Colonic mucosa (tissue), 4 donors: Measurements from ENCODE around the gene DLGAP1. TPM values are rescaled to one million over a fixed set of nuclear protein-coding genes. Genes with fewer than 3 reads are reported as not detected.
"Not testable (repeated sequence)": the region's sequence is repeated elsewhere in the genome, so short reads cannot be mapped to it uniquely, and the experiment has no call there.

Source experiments
- DNase-seq: peaks from one replicate; pipeline ENCODE4 v3.0.0-alpha.2; 2020
- H3K27ac ChIP-seq: fragments of 200-600 bp; one replicate; pipeline ENCODE4 v1.8.0; 2021
- H3K27me3 ChIP-seq: fragments of 200-600 bp; one replicate; pipeline ENCODE4 v1.8.0; 2021
- H3K36me3 ChIP-seq: fragments of 200-600 bp; one replicate; pipeline ENCODE4 v1.8.0; 2021
- H3K4me1 ChIP-seq: fragments of 200-600 bp; one replicate; pipeline ENCODE4 v1.8.0; 2021; ENCODE audit warnings: mild to moderate bottlenecking
- H3K4me3 ChIP-seq: fragments of 200-600 bp; one replicate; pipeline ENCODE4 v1.8.0; 2021
- H3K9ac ChIP-seq, 2 donors: one replicate each; pipeline ENCODE4 v1.7.0; 2013; ENCODE audit warnings: control low read depth in 2 of 2, low read depth in 2 of 2, low read length in 2 of 2
- H3K9me3 ChIP-seq: fragments of 200-600 bp; one replicate; pipeline ENCODE4 v1.8.0; 2021
- intact Hi-C: fragments of 100-400 bp; cut with DNase I; formaldehyde crosslinking; loops from one replicate; pipeline ENCODE4 v1.14.1; 2022
- total RNA-seq, 2 donors: library from RNA; stranded (reverse); fragmentation: NEBNext Ultra II Directional in 1 of 2; extraction: Animal tissue kit (Norgen Biotek cat#: 25700) in 1 of 2; gene quantifications; one replicate each; pipeline ENCODE4 v1.2.1, GENCODE V29; 2021
- TF ChIP-seq, protein P1 (sequence below): fragments of 200-600 bp; IDR thresholded peaks from one replicate; pipeline ENCODE4 v1.8.0; 2022; ENCODE audit warnings: antibody characterized with exemption, mild to moderate bottlenecking
- donor health status: healthy.
- donor health status: DM: no; HTN: no; CAD: no.
- donor health status: DM: no; HTN: no; CAD: no.

DLGAP1 gene
- total RNA-seq, 2 donors from 2014 or later, result 0.25 to 0.50 TPM

- Histone ChIP-seq H3K9ac (no peak overlapping the region), H3K9me3 (no peaks in the 10 kb centered on the region), H3K4me3 (no peak overlapping the region), H3K27me3 (no peaks in the 10 kb centered on the region), H3K36me3 (no peaks in the 10 kb centered on the region), H3K27ac (no peak overlapping the region), H3K4me1 (no peaks in the 10 kb centered on the region)
- intact Hi-C loops, result no loop called here
- DNase-seq, result no peak
- TF ChIP-seq, protein P1, sequence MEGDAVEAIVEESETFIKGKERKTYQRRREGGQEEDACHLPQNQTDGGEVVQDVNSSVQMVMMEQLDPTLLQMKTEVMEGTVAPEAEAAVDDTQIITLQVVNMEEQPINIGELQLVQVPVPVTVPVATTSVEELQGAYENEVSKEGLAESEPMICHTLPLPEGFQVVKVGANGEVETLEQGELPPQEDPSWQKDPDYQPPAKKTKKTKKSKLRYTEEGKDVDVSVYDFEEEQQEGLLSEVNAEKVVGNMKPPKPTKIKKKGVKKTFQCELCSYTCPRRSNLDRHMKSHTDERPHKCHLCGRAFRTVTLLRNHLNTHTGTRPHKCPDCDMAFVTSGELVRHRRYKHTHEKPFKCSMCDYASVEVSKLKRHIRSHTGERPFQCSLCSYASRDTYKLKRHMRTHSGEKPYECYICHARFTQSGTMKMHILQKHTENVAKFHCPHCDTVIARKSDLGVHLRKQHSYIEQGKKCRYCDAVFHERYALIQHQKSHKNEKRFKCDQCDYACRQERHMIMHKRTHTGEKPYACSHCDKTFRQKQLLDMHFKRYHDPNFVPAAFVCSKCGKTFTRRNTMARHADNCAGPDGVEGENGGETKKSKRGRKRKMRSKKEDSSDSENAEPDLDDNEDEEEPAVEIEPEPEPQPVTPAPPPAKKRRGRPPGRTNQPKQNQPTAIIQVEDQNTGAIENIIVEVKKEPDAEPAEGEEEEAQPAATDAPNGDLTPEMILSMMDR, result no peak
These were observed 144.0 kb downstream of the DLGAP1 start for GRCh38 chr18:4311136-4311535.

DNA sequence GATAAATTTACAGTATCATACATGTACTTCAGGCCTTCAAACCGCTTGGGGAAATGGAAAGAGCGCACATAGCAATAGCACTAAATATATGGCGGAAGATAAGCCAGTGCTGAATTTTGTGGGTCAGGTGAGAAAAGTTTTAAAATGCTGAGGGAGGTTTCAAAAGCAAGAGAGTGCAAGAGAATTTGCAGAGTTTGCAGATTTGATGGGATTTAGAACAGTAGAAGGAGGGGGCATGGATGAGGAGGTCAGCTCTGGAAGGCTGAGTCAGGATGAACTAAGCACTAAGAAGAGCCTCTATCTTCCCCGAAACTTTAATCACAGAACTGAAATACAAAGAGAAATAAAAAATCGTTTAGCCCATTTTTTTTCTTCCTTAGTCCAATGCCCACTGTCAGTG is 145.9 kb downstream of the DLGAP1 start:
- no peak overlapping the region for H3K4me3 ChIP-seq
- H3K27ac ChIP-seq, result no peak overlapping the region
- no peaks in the 10 kb centered on the region for H3K36me3 ChIP-seq
- no peaks in the 10 kb centered on the region for H3K4me1 ChIP-seq
- no peak for DNase-seq
- no peaks in the 10 kb centered on the region for H3K27me3 ChIP-seq
- H3K9ac ChIP-seq, result no peak overlapping the region
- intact Hi-C loops, result no loop called here
- no peaks in the 10 kb centered on the region for H3K9me3 ChIP-seq
- TF ChIP-seq, protein P1, result no peak

GRCh38 chr18:4308576-4308975 is 146.5 kb downstream of the DLGAP1 start:
- intact Hi-C loops, result no loop called here
- Histone ChIP-seq H3K9ac (no peak overlapping the region), H3K4me1 (no peaks in the 10 kb centered on the region), H3K27me3 (no peaks in the 10 kb centered on the region), H3K4me3 (no peak overlapping the region), H3K9me3 (no peaks in the 10 kb centered on the region), H3K36me3 (no peaks in the 10 kb centered on the region), H3K27ac (no peak overlapping the region)
- TF ChIP-seq, protein P1, result no peak
- no peak for DNase-seq

GRCh38 chr18:4299395-4299794 is 155.7 kb downstream of the DLGAP1 start:
- Histone ChIP-seq H3K4me1 (no peaks in the 10 kb centered on the region), H3K36me3 (no peaks in the 10 kb centered on the region), H3K4me3 (no peak overlapping the region), H3K9me3 (no peaks in the 10 kb centered on the region), H3K9ac (no peak overlapping the region), H3K27ac (no peak overlapping the region), H3K27me3 (no peaks in the 10 kb centered on the region)
- DNase-seq, result no peak
- TF ChIP-seq, protein P1, result no peak
- intact Hi-C loops, result no loop called here

- H3K36me3 ChIP-seq, result no peaks in the 10 kb centered on the region
- no peaks in the 10 kb centered on the region for H3K9me3 ChIP-seq
- H3K9ac ChIP-seq, result no peak overlapping the region
- H3K27ac ChIP-seq, result no peak overlapping the region
- H3K4me1 ChIP-seq, result no peaks in the 10 kb centered on the region
- H3K4me3 ChIP-seq, result no peak overlapping the region
- no peak for DNase-seq
- intact Hi-C loops, result no loop called here
- no peaks in the 10 kb centered on the region for H3K27me3 ChIP-seq
- TF ChIP-seq, protein P1, result no peak
These were observed 161.8 kb downstream of the DLGAP1 start for GRCh38 chr18:4293337-4293736.

- DNase-seq, result no peak
- intact Hi-C loops, result no loop called here
These were observed 162.4 kb downstream of the DLGAP1 start for GRCh38 chr18:4292696-4293095.

GRCh38 chr18:4287340-4287739 is 167.8 kb downstream of the DLGAP1 start:
- H3K9ac ChIP-seq, DNase-seq, H3K27me3 ChIP-seq, H3K36me3 ChIP-seq, H3K4me3 ChIP-seq, H3K4me1 ChIP-seq, H3K9me3 ChIP-seq, H3K27ac ChIP-seq, intact Hi-C loops: not testable (repeated sequence)

More at GRCh38 chr18:4292696-4293095, 162.4 kb downstream of the DLGAP1 start:
- Histone ChIP-seq H3K27me3 (no peaks in the 10 kb centered on the region), H3K9ac (no peak overlapping the region), H3K4me3 (no peak overlapping the region), H3K4me1 (no peaks in the 10 kb centered on the region), H3K36me3 (no peaks in the 10 kb centered on the region), H3K9me3 (no peaks in the 10 kb centered on the region), H3K27ac (no peak overlapping the region)
- TF ChIP-seq, protein P1, result no peak
